HG03520 (cell line): ENCODE results near the gene ACACA.

ENCODE experiments used
- ATAC-seq: cut with Tn5 transposase; IDR thresholded peaks from one replicate; pipeline ENCODE4 v1.9.1; 2021; ENCODE audit warnings: mild to moderate bottlenecking, moderate library complexity; ENCODE audit not compliant: unreplicated experiment

ACACA gene

DNA sequence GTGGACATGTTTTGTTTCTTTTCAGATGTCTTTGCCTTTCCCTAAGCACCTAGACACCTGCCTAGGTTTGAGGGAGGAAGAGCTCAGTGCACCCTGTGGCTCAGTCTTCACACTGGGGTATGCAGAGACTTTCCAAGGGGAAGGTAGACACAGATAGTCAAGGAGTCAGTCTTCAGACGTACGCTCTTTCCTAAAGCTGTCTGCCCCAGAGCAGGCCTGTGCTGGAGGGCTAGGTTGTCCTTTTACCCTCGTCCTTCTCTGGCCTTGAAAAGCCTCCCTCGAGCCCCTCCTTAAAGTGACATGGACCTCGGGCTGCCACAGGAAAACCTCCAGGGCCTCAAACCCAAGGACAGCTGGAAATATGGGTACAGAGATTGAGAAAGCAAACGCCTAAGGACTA, 354.2 kb downstream of the ACACA start:
- ATAC-seq: no peak

DNA sequence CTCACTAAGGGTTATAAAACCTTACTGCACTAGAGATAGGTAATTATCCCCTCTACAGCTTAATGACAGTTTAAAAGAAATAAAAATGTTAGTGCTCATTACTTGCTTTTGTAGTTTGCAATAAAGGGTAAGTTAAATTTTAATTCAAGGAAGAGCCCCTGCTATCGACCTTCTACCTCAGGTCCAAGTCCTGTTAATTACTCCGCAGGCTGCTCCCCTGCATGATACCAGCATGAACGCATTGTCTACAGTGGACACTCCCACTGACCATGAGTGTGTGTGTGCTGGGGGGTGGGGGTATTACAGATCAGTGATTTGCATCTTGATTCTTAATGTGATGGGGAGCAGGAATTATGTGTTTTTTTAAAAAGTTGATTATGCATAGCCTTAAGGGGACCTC, 354.8 kb downstream of the ACACA start:
- no peak for ATAC-seq

DNA sequence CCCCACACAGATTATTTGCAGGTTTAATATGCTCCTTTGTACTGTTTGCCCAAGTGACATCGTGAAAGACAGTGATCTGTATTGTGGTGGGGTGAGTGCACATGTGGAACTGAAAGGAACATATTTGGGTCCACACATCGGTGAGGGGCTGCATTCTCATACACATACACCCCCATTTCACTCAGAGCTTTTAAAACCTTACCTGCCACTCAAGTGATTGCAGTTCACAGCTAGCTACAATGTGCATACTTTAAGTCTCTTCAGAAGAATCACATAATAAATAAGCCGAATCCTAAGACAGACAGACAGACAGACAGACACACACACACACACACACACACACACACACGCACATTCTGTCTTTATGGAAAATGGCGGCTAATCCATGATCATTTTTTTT, 355.3 kb downstream of the ACACA start:
- no peak for ATAC-seq

DNA sequence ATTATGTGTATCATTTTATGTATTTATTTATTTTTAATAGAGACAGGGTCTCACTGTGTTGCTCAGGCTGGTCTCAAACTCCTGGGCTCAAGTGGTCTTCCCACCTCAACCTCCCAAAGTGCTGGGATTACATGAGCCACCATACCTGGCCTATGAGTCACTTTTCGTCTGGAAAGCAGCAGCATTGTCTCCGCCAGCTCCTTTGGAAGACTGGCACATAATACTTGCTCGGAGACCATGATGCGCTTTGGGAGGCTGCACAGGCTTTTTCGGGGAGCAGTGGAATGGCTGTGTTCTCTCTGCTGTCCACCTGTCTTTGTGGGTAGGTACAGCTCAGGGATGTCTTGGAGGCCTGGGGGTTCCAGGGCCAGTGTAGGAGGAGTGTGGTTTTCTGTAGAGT, 355.7 kb downstream of the ACACA start:
- ATAC-seq: no peak

DNA sequence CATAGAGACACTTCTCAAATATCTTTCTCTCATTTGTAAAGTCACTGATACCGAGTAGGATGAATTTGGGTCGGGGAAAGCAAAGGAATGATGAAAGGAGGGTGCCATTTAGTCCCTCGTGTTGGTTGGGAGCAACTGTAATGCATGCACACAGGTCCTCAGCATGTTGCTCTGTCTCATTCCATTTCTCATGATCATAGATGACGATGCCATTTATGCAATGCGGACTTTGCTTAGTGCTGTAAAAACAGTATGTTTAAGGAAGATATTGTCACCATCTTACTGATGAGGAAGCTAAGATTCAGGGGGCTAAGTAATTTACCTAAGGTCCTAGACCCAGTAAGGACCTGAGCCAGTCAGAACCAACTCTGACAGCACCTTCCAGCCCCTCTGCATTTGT, 357.8 kb downstream of the ACACA start:
- ATAC-seq: no peak

DNA sequence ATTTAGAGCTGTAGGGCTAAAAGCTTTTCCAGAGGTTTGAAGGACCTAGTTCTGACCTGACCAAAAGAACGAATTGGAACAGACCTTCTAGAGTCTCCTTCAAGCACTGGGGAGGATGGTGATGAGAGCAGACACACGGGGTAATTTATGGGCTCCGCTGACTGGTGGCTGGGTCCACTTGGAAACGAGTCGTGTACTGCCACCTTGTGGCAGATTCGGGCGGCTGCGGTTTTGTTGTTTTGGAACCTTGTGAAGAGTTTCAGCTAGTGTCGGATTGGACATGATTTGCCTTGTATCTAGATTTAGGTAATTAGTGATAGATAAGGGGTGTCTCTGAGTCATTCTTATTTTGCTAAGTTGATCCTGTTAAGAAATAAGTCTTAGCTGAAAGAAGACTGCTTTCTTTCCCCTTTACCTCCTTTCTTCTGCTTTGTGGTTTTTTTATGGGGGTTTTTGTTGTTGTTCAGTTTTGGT, 359.0 kb downstream of the ACACA start:
- no peak for ATAC-seq

DNA sequence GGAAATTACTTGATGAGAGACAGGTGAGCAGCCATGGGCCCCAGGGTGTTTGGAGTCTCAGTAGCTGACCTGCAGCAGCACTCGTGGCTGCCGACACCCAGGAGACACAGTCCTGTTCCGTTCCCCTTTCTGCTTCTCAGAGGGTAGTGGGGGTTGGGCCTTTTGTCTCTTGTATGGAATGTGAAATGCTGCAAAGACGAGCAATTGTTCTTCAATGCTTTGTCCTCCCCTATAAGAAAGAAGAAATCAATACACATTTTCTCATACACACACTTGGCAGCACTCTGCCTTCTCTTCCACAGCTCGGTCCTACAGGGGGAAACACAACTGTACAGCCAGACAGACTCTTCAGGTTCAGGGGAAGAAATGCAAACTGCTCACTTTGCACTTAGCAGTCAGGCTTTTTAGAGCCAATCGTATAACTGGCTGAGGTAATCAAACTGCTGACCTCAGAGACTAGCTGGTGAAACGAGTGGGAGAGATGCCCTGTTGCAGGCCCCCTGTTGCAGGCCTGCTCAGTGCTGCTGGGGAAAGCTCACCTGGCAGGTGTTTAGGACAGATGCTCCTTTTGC, 361.2 kb downstream of the ACACA start:
- ATAC-seq: no peak

DNA sequence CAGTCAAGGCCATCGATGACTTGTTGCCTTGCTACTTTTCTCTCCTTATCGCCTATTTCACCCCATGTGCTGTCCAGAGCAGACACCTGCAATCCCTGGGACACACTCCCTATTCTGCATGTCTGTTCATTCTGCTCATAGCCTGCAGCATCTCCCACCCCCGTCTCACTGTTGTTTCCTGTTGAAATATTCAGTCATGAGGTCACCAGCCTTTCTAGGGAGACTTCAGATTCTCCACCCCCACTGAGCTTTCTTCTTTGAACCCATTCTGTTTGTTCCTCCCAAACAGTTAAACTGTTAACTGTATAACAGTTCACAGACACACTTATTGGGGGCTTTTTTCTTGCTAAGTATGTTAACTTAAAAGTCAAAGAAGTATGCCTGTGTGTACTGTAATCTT, 363.4 kb downstream of the ACACA start:
- ATAC-seq: no peak

DNA sequence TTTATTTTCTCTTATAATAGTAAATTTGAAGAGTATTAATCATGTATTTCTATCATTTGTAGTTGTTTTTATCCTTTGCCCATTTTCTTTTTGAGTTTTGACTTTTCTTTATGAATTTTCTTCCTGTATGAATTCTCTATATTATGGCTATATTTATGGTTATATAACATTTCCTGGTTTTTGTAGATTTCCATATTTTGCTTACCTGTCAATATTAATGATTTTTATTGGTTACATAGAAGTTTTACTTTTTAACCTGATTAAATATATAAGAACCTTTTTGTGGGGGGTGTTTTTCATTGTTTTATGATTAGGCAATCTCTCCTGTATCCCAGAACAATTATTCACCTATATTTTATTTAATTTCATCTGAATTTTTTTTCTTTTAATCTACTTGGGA, 364.7 kb downstream of the ACACA start:
- ATAC-seq: no peak

DNA sequence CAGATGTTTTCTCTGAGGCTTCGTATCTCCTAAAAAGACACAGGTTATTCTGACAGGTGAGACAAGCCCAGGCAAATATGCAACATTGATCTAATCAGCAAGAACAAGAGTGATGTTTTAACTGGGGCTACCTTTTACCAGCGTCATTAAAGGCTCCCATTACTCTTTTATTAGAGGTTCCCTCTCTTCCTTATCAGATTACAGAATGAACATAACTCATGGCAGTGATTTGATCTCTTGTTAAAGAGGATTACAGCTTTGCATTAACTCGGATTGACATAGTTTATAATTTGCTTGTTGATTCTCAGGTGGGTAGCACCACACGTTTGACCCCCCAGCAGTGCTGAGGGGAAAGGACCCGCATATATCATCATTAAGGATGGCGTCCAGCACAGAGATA, 367.4 kb downstream of the ACACA start:
- ATAC-seq: no peak

DNA sequence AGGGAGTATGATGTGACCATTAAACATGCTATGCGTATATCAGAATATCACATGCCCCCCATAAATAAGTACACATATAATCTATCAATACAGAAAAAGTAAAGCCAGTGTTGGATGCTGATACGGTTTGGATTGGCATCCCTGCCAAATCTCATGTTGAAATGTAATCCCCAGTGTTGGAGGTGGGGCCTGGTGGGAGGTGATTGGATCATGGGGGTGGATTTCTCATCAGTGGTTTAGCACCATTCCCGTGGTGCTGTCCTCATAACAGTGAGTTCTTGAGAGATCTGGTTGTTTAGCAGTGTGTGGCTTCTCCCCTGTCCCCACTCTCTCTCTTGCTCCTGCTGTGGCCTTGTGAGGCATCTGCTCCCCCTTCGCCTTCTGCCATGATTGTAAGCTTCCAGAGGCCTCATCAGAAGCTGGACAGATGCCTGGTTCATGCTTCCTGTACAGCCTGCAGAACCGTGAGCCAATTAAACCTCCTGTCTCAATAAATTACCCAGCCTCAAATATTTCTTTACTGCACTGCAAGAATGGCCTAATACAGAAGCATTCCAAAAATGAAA, 369.0 kb downstream of the ACACA start:
- ATAC-seq: no peak
